Neural cell (in vitro differentiated cells): ENCODE measurements around the gene CLOCK.

Experiments
- EP300 ChIP-seq: fragments of 450-650 bp; conservative IDR thresholded peaks from 2 replicates; pipeline ENCODE4 v1.6.1; 2014; ENCODE audit warnings: antibody characterized with exemption, mild to moderate bottlenecking, moderate library complexity; ENCODE audit not compliant: poor library complexity, severe bottlenecking
- POLR2AphosphoS5 ChIP-seq: IDR thresholded peaks from 2 replicates; pipeline ENCODE4 v1.6.1; 2012
- TF ChIP-seq, protein P1 (sequence below): IDR thresholded peaks from 2 replicates; pipeline ENCODE4 v1.6.1; 2012; ENCODE audit warnings: borderline replicate concordance
- TF ChIP-seq, protein P2 (sequence below): fragments of 450-650 bp; IDR thresholded peaks from 2 replicates; pipeline ENCODE4 v1.5.1; 2014; ENCODE audit warnings: antibody characterized with exemption, mild to moderate bottlenecking, moderate library complexity; ENCODE audit not compliant: poor library complexity, severe bottlenecking

DNA sequence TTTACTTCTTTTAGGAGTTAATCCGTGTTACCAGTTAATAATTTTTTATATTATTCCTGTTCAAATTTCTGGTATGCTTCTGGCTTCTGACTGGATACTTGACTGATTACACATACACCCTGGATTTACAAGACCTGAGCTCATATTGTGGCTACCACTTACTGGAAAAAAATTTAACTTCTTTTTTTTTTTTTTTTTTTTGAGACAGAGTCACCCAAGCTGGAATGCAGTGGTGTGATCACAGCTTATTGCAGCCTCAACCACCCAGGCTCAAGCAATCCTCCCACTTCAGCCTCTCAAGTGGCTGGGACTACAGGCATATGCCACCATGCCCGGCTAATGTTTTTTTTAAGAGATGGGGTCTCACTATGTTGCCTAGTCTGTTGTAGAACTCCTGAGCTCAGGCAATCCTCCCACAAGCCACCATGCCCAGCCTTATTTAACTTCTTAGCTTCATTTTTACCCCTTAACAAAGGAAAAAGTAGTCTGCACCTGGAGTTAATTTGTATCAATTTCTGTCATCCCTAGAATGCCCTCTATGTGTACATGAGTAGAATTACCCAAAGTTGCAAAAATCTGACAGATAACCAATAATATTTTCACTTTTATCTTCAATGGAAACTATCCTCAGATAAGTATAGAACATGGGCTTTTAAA lies 100.7 kb downstream of the CLOCK start:
- TF ChIP-seq, protein P1, sequence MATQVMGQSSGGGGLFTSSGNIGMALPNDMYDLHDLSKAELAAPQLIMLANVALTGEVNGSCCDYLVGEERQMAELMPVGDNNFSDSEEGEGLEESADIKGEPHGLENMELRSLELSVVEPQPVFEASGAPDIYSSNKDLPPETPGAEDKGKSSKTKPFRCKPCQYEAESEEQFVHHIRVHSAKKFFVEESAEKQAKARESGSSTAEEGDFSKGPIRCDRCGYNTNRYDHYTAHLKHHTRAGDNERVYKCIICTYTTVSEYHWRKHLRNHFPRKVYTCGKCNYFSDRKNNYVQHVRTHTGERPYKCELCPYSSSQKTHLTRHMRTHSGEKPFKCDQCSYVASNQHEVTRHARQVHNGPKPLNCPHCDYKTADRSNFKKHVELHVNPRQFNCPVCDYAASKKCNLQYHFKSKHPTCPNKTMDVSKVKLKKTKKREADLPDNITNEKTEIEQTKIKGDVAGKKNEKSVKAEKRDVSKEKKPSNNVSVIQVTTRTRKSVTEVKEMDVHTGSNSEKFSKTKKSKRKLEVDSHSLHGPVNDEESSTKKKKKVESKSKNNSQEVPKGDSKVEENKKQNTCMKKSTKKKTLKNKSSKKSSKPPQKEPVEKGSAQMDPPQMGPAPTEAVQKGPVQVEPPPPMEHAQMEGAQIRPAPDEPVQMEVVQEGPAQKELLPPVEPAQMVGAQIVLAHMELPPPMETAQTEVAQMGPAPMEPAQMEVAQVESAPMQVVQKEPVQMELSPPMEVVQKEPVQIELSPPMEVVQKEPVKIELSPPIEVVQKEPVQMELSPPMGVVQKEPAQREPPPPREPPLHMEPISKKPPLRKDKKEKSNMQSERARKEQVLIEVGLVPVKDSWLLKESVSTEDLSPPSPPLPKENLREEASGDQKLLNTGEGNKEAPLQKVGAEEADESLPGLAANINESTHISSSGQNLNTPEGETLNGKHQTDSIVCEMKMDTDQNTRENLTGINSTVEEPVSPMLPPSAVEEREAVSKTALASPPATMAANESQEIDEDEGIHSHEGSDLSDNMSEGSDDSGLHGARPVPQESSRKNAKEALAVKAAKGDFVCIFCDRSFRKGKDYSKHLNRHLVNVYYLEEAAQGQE = no peak
- TF ChIP-seq, protein P2, sequence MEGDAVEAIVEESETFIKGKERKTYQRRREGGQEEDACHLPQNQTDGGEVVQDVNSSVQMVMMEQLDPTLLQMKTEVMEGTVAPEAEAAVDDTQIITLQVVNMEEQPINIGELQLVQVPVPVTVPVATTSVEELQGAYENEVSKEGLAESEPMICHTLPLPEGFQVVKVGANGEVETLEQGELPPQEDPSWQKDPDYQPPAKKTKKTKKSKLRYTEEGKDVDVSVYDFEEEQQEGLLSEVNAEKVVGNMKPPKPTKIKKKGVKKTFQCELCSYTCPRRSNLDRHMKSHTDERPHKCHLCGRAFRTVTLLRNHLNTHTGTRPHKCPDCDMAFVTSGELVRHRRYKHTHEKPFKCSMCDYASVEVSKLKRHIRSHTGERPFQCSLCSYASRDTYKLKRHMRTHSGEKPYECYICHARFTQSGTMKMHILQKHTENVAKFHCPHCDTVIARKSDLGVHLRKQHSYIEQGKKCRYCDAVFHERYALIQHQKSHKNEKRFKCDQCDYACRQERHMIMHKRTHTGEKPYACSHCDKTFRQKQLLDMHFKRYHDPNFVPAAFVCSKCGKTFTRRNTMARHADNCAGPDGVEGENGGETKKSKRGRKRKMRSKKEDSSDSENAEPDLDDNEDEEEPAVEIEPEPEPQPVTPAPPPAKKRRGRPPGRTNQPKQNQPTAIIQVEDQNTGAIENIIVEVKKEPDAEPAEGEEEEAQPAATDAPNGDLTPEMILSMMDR = no peak
- TF ChIP-seq POLR2AphosphoS5 (no peak), EP300 (no peak)
